Endothelial cell of umbilical vein (primary cell): ENCODE measurements around the gene SRRM5. TPM values are rescaled to one million over a fixed set of nuclear protein-coding genes. Genes with fewer than 3 reads are reported as not detected.

ENCODE experiments used
- BruUV-seq: library from RNA; stranded (reverse); fragments of 400-500 nt; replicated peaks from 2 replicates; lab custom pipeline; 2021; lab: Mats Ljungman, UMichigan
- CTCF ChIA-PET: fragments of 300-600, 350-600 bp; sonication (Branson Sonifier 250); formaldehyde crosslinking; loops from one replicate; lab custom pipeline; 2021; ENCODE audit warnings: antibody characterized with exemption, inconsistent platforms; lab: Charles Lee
- POLR2A ChIA-PET: fragments of 300-600, 350-600 bp; sonication (Branson Sonifier 250); formaldehyde crosslinking; loops from one replicate; lab custom pipeline; 2021; ENCODE audit warnings: antibody characterized with exemption, inconsistent platforms; lab: Charles Lee
- DNase-seq: peaks from one replicate; pipeline ENCODE4 v3.0.0-alpha.2; 2011; ENCODE audit warnings: low read depth, low spot score
- FAIRE-seq: peaks from 2 replicates; lab custom pipeline; 2011; peaks lifted over from hg19 to GRCh38; lab: Jason Lieb, UNC
- H2AFZ ChIP-seq: 2 replicates; pipeline ENCODE4 v1.6.0; 2012; ENCODE audit warnings: low read depth, low read length, control low read depth, inconsistent platforms
- H3K27ac ChIP-seq: 2 replicates; pipeline ENCODE4 v1.5.1; 2011; ENCODE audit warnings: low read depth, mild to moderate bottlenecking, control low read depth, low read length, moderate library complexity; ENCODE audit not compliant: insufficient read depth
- H3K27me3 ChIP-seq, 2 experiments: 2 replicates each; pipeline versions ENCODE4 v1.6.0 to v1.6.1; 2011; ENCODE audit warnings: low read length in 2 of 2, mixed read lengths in 1 of 2; ENCODE audit not compliant: control insufficient read depth in 2 of 2, insufficient read depth in 2 of 2
- H3K36me3 ChIP-seq, 2 experiments: 2 replicates in 1 of 2; 3 replicates in 1 of 2; pipeline ENCODE4 v1.5.1; 2011; ENCODE audit warnings: low read length in 2 of 2, mild to moderate bottlenecking in 1 of 2, moderate library complexity in 1 of 2; ENCODE audit not compliant: control insufficient read depth in 2 of 2, insufficient read depth in 2 of 2; ENCODE audit errors: extremely low read depth in 1 of 2
- H3K4me1 ChIP-seq: 3 replicates; pipeline ENCODE4 v1.5.1; 2011; ENCODE audit warnings: mild to moderate bottlenecking, low read length; ENCODE audit not compliant: control insufficient read depth, insufficient read depth; ENCODE audit errors: extremely low read depth
- H3K4me2 ChIP-seq: 2 replicates; pipeline ENCODE4 v1.6.1; 2011; ENCODE audit warnings: low read length, control low read depth, mixed read lengths; ENCODE audit not compliant: insufficient read depth
- H3K4me3 ChIP-seq, 3 experiments: fragments of 200-600 bp in 1 of 3; sonication (generic), shearing (Covaris generic) in 1 of 3; replicated peaks in 1 of 3; 2 replicates each; pipeline ENCODE4 v1.5.1; 2011 to 2016; ENCODE audit warnings: control low read depth in 3 of 3, low read length in 3 of 3, mild to moderate bottlenecking in 2 of 3, inconsistent platforms in 1 of 3, low read depth in 1 of 3, moderate library complexity in 1 of 3; ENCODE audit not compliant: insufficient read depth in 1 of 3
- H3K79me2 ChIP-seq: 2 replicates; pipeline ENCODE4 v1.6.0; 2012; ENCODE audit warnings: low read length, inconsistent platforms; ENCODE audit not compliant: control insufficient read depth, insufficient read depth
- H3K9ac ChIP-seq: replicated peaks from 2 replicates; pipeline ENCODE3; 2011; ENCODE audit warnings: low read length, control low read depth; ENCODE audit not compliant: insufficient read depth; ENCODE audit errors: extremely low read depth
- H3K9me1 ChIP-seq: replicated peaks from 3 replicates; pipeline ENCODE4 v1.6.0; 2011; ENCODE audit warnings: mild to moderate bottlenecking, low read length; ENCODE audit not compliant: control insufficient read depth, insufficient read depth; ENCODE audit errors: extremely low read depth
- H3K9me3 ChIP-seq: replicated peaks from 2 replicates; pipeline ENCODE4 v1.5.1; 2012; ENCODE audit warnings: low read length, inconsistent platforms; ENCODE audit not compliant: control insufficient read depth, insufficient read depth
- H4K20me1 ChIP-seq: replicated peaks from 2 replicates; pipeline ENCODE3; 2011; ENCODE audit warnings: mild to moderate bottlenecking, low read length; ENCODE audit not compliant: control insufficient read depth, insufficient read depth; ENCODE audit errors: extremely low read depth
- CTCF ChIP-seq, 2 donors: IDR thresholded peaks; 1 replicate in 1 of 2; 2 replicates in 1 of 2; pipeline ENCODE4 v1.5.1; 2011; ENCODE audit warnings: low read length in 2 of 2, mild to moderate bottlenecking in 2 of 2, moderate library complexity in 2 of 2, control low read depth in 1 of 2, inconsistent platforms in 1 of 2, low read depth in 1 of 2; ENCODE audit not compliant: insufficient read depth in 1 of 2; ENCODE audit errors: extremely low read depth in 1 of 2
- EZH2 ChIP-seq: IDR thresholded peaks from 2 replicates; pipeline ENCODE4 v1.6.1; 2012; ENCODE audit warnings: borderline replicate concordance, low read depth, mild to moderate bottlenecking, moderate library complexity, low read length, inconsistent platforms; ENCODE audit not compliant: severe bottlenecking
- FOS ChIP-seq: IDR thresholded peaks from 2 replicates; pipeline ENCODE4 v1.6.1; 2011; ENCODE audit warnings: mild to moderate bottlenecking, low read length, moderate library complexity, borderline replicate concordance; ENCODE audit not compliant: insufficient read depth
- GATA2 ChIP-seq: IDR thresholded peaks from 2 replicates; pipeline ENCODE4 v1.7.0; 2011; ENCODE audit warnings: low read depth, mild to moderate bottlenecking, moderate library complexity, mixed read lengths, low read length; ENCODE audit not compliant: insufficient read length, insufficient read depth
- JUN ChIP-seq: IDR thresholded peaks from 2 replicates; pipeline ENCODE4 v1.6.1; 2011; ENCODE audit warnings: borderline replicate concordance, low read depth; ENCODE audit not compliant: insufficient read length, insufficient read depth
- MYC ChIP-seq: IDR thresholded peaks from one replicate; pipeline ENCODE4 v1.6.1; 2011; ENCODE audit warnings: mild to moderate bottlenecking, low read depth, low read length
- POLR2A ChIP-seq: IDR thresholded peaks from 2 replicates; pipeline ENCODE4 v1.6.1; 2012; ENCODE audit warnings: low read depth, mild to moderate bottlenecking, control low read depth, low read length
- POLR2AphosphoS5 ChIP-seq: IDR thresholded peaks from 2 replicates; pipeline ENCODE4 v1.6.1; 2012; ENCODE audit warnings: low read depth, mild to moderate bottlenecking, control low read depth, low read length, moderate library complexity; ENCODE audit not compliant: insufficient read depth
- dilution Hi-C: fragments of 300-500 bp; cut with MboI; formaldehyde crosslinking; loops from one replicate; pipeline ENCODE4 v1.15.0; 2019; ENCODE audit warnings: low sequenced_read_pairs; ENCODE audit not compliant: extremely low pct_ligation_motif_present
- intact Hi-C: fragments of 100-400 bp; cut with micrococcal nuclease; formaldehyde crosslinking; loops from one replicate; pipeline ENCODE4 v1.10.0; 2022
- polyA plus RNA-seq, 4 experiments: library from polyadenylated mRNA; depleted of rRNA in 3 of 4; stranded (reverse) in 3 of 4; unstranded in 1 of 4; fragments of >200 nt; gene quantifications; 2 replicates each; pipeline versions ENCODE4 v1.2.1 to v1.2.3, GENCODE V29; 2011 to 2012; ENCODE audit warnings: missing spikeins in 1 of 4
- total RNA-seq: library from RNA; stranded (reverse); gene quantifications from 2 replicates; pipeline ENCODE4 v1.2.3, GENCODE V29; 2021
- TF ChIP-seq, protein P1 (sequence below): IDR thresholded peaks from 2 replicates; pipeline ENCODE4 v1.6.1; 2011; ENCODE audit not compliant: insufficient read depth, insufficient read length

The SRRM5 gene
- total and polyA plus RNA-seq, 2 donors (not counting 3 experiments of a cell fraction or from before 2014, with no cell fraction given) = 0.17 to 0.27 TPM

- ChIA-PET POLR2A (interaction anchor here (0.7 to 0.9 kb wide), 2 partner anchors 35 to 72 kb away, joined by 3 to 6 read pairs; no protein-coding TSS in a partner anchor), CTCF (interaction anchor here (0.6 to 5.7 kb wide), 15 partner anchors 11 to 213 kb away, joined by 3 to 158 read pairs (median 5); partner anchors contain the start of genes PINLYP, XRCC1 and ZNF575)
- Histone ChIP-seq H3K4me2 (peak within 1 kb of the TSS; percentile 95), H3K9ac (peak within 1 kb of the TSS; percentile 98), H3K79me2 (peaks cover 40% of the 10 kb centered on the region), H3K27me3 (no peaks in the 10 kb centered on the region), H3K4me1 (peaks cover 24% of the 10 kb centered on the region), H3K9me1 (no peaks in the 10 kb centered on the region), H3K36me3 (peaks cover 12 to 26% of the 10 kb centered on the region in 2 experiments), H3K27ac (peak within 1 kb of the TSS; percentile 96), H3K9me3 (no peaks in the 10 kb centered on the region), H4K20me1 (no peaks in the 10 kb centered on the region), H2AFZ (peak within 1 kb of the TSS; percentile 66), H3K4me3 (peak within 1 kb of the TSS; percentile 69 to 89 (median 74))
- TF ChIP-seq POLR2A = peak; percentile 81
- TF ChIP-seq, protein P1, sequence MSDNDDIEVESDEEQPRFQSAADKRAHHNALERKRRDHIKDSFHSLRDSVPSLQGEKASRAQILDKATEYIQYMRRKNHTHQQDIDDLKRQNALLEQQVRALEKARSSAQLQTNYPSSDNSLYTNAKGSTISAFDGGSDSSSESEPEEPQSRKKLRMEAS = peak; percentile 65
- TF ChIP-seq CTCF (IDR thresholded peaks at IDR 0.05; ENCODE audit: extremely low read depth in 1 of 2, insufficient read depth in 1 of 2, low read depth in 1 of 2, low read length in 2 of 2) = no peak
- TF ChIP-seq EZH2 = no peak
- no peak for TF ChIP-seq GATA2
- TF ChIP-seq FOS = no peak
- no peak for TF ChIP-seq MYC
- TF ChIP-seq JUN = peak; percentile 62
- TF ChIP-seq POLR2AphosphoS5 = peak; percentile 68
- BruUV-seq = no TSS peak
- dilution Hi-C loops = no loop called here
- DNase-seq (peak; percentile 100), FAIRE-seq (peak; percentile 100)
- intact Hi-C loops = loop anchor here (1.0 kb wide), 8 partner anchors 21 to 189 kb away; partner anchors contain the start of genes PINLYP, XRCC1, ZNF428 and ZNF575
These were observed 15.7 kb upstream of the SRRM5 start, which contains the start of the genes IRGQ and ZNF576 for GRCh38 chr19:43595999-43596841. Gene IRGQ, minus strand, starts transcription at chr19:43596134. Its CDS starts 796 bp downstream, at chr19:43595338. Gene ZNF576, plus strand, starts transcription at chr19:43596595. Its CDS starts 514 bp downstream, at chr19:43597109.
